Measurements from ENCODE around the gene COG2. TPM values are rescaled to one million over a fixed set of nuclear protein-coding genes. Genes with fewer than 3 reads are reported as not detected.

The COG2 gene
- total and polyA plus RNA-seq, 2 of the 13 experiments (the other 11 are each of a cell fraction or from before 2014, with no cell fraction given), result 16.8 to 36.3 TPM

DNA sequence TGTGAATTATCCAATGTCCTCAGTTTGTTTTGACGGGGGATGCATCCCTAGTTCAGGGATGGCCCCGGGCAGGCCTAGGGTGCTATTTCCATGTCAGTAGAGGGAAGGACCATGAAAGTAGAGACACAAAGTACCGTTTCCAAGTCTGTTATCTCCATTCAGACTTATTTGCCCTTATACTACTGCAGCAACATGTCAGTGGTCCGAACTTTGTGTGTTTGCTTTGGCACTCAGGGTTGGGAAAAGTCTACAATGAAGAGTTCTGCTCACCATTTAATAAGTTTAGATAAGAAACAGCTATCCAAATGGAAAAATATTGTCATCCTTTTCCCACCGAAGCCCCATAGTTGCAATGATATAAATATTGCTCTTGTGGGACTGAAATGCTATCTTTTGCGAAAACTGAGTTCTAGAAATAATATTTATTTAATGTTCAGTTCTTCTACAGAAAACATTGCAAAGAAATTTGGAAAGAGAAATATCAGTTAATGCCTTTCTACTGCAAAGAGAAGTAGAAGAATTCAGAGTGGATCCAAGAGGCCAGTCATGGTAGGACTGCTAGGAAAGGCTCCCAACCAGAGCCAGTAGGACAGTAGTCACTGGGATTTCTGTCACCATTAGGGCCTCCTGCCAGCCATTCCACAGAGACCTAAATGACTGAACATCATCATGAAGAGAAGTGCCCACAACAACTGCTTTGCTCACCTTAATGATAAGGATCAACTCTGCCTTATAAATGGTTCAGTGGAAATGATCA, 83.2 kb downstream of the COG2 start (continued):
- TF ChIP-seq, protein P1, sequence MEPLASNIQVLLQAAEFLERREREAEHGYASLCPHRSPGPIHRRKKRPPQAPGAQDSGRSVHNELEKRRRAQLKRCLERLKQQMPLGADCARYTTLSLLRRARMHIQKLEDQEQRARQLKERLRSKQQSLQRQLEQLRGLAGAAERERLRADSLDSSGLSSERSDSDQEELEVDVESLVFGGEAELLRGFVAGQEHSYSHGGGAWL (CRISPR knock-in tag; IDR thresholded peaks at IDR 0.05), result no peak
- TF ChIP-seq ZNF234 (CRISPR knock-in tag; conservative IDR thresholded peaks at IDR 0.05) (no peak), ZNF558 (CRISPR knock-in tag; IDR thresholded peaks at IDR 0.05; ENCODE audit: borderline replicate concordance) (no peak), POGZ (CRISPR knock-in tag; IDR thresholded peaks at IDR 0.05) (peak; percentile 75), SNAI1 (CRISPR knock-in tag; IDR thresholded peaks at IDR 0.05; ENCODE audit: borderline replicate concordance) (no peak), ZNF773 (CRISPR knock-in tag; IDR thresholded peaks at IDR 0.05; ENCODE audit: borderline replicate concordance) (no peak), ZNF432 (CRISPR knock-in tag; IDR thresholded peaks at IDR 0.05; ENCODE audit: borderline replicate concordance) (no peak), ZNF317 (CRISPR knock-in tag; IDR thresholded peaks at IDR 0.05) (no peak), RBFOX2 (IDR thresholded peaks at IDR 0.05; ENCODE audit: low read depth, low read length) (no peak), ZNF354B (CRISPR knock-in tag; IDR thresholded peaks at IDR 0.05) (no peak), ZNF577 (CRISPR knock-in tag; IDR thresholded peaks at IDR 0.05; ENCODE audit: borderline replicate concordance, low read depth) (no peak), CENPX (CRISPR knock-in tag; IDR thresholded peaks at IDR 0.05) (no peak), ZNF7 (CRISPR knock-in tag; IDR thresholded peaks at IDR 0.05) (no peak), SKI (IDR thresholded peaks at IDR 0.05; ENCODE audit: partially characterized antibody) (no peak), FIP1L1 (IDR thresholded peaks at IDR 0.05; ENCODE audit: borderline replicate concordance, insufficient read depth, low read depth, low read length) (no peak), ZFY (CRISPR knock-in tag; IDR thresholded peaks at IDR 0.05) (no peak; the same call in 1 of the 2 replicates)
- TF ChIP-seq, protein P2, sequence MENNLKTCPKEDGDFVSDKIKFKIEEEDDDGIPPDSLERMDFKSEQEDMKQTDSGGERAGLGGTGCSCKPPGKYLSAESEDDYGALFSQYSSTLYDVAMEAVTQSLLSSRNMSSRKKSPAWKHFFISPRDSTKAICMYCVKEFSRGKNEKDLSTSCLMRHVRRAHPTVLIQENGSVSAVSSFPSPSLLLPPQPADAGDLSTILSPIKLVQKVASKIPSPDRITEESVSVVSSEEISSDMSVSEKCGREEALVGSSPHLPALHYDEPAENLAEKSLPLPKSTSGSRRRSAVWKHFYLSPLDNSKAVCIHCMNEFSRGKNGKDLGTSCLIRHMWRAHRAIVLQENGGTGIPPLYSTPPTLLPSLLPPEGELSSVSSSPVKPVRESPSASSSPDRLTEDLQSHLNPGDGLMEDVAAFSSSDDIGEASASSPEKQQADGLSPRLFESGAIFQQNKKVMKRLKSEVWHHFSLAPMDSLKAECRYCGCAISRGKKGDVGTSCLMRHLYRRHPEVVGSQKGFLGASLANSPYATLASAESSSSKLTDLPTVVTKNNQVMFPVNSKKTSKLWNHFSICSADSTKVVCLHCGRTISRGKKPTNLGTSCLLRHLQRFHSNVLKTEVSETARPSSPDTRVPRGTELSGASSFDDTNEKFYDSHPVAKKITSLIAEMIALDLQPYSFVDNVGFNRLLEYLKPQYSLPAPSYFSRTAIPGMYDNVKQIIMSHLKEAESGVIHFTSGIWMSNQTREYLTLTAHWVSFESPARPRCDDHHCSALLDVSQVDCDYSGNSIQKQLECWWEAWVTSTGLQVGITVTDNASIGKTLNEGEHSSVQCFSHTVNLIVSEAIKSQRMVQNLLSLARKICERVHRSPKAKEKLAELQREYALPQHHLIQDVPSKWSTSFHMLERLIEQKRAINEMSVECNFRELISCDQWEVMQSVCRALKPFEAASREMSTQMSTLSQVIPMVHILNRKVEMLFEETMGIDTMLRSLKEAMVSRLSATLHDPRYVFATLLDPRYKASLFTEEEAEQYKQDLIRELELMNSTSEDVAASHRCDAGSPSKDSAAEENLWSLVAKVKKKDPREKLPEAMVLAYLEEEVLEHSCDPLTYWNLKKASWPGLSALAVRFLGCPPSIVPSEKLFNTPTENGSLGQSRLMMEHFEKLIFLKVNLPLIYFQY (CRISPR knock-in tag; IDR thresholded peaks at IDR 0.05; ENCODE audit: borderline replicate concordance), result no peak
- TF ChIP-seq, protein P3, sequence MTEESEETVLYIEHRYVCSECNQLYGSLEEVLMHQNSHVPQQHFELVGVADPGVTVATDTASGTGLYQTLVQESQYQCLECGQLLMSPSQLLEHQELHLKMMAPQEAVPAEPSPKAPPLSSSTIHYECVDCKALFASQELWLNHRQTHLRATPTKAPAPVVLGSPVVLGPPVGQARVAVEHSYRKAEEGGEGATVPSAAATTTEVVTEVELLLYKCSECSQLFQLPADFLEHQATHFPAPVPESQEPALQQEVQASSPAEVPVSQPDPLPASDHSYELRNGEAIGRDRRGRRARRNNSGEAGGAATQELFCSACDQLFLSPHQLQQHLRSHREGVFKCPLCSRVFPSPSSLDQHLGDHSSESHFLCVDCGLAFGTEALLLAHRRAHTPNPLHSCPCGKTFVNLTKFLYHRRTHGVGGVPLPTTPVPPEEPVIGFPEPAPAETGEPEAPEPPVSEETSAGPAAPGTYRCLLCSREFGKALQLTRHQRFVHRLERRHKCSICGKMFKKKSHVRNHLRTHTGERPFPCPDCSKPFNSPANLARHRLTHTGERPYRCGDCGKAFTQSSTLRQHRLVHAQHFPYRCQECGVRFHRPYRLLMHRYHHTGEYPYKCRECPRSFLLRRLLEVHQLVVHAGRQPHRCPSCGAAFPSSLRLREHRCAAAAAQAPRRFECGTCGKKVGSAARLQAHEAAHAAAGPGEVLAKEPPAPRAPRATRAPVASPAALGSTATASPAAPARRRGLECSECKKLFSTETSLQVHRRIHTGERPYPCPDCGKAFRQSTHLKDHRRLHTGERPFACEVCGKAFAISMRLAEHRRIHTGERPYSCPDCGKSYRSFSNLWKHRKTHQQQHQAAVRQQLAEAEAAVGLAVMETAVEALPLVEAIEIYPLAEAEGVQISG (CRISPR knock-in tag; IDR thresholded peaks at IDR 0.05), result no peak
- TF ChIP-seq, protein P4, sequence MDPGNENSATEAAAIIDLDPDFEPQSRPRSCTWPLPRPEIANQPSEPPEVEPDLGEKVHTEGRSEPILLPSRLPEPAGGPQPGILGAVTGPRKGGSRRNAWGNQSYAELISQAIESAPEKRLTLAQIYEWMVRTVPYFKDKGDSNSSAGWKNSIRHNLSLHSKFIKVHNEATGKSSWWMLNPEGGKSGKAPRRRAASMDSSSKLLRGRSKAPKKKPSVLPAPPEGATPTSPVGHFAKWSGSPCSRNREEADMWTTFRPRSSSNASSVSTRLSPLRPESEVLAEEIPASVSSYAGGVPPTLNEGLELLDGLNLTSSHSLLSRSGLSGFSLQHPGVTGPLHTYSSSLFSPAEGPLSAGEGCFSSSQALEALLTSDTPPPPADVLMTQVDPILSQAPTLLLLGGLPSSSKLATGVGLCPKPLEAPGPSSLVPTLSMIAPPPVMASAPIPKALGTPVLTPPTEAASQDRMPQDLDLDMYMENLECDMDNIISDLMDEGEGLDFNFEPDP (CRISPR knock-in tag; conservative IDR thresholded peaks at IDR 0.05), result no peak
